Measurements from ENCODE around the gene PLEKHN1. TPM values are rescaled to one million over a fixed set of nuclear protein-coding genes. Genes with fewer than 3 reads are reported as not detected.

PLEKHN1 gene
- total and polyA plus RNA-seq, 2 donors from 2014 or later: 14.3 TPM; not detected in 1

- no peak for FAIRE-seq
- peak in 1 of 5 donors; percentile 76 for DNase-seq
These were observed 57.4 kb downstream of the PLEKHN1 start for GRCh38 chr1:1023700-1024099.

GRCh38 chr1:1024149-1024770 lies 58.0 kb downstream of the PLEKHN1 start:
- intact Hi-C loops (cut with DNase I): no loop called here
- no peaks in the 10 kb centered on the region for H3K36me3 ChIP-seq (ENCODE audit: control insufficient read depth in 2 of 3, insufficient read depth in 3 of 3, low read length in 3 of 3)
- no peak overlapping the region for H3K4me3 ChIP-seq (ENCODE audit: low read length in 3 of 3)
- H3K9me3 ChIP-seq (ENCODE audit: control insufficient read depth in 2 of 3, insufficient read depth in 1 of 3, low read length in 3 of 3): no peaks in the 10 kb centered on the region
- H3K27ac ChIP-seq (ENCODE audit: low read depth in 2 of 2, low read length in 2 of 2): peak overlapping the region; percentile 8 to 57
- DNase-seq (peak in 1 of 5 donors; percentile 64), FAIRE-seq (no peak)
- TF ChIP-seq CTCF (IDR thresholded peaks at IDR 0.05; ENCODE audit: borderline replicate concordance, extremely low read depth, insufficient read depth): no peak
- H3K9ac ChIP-seq (ENCODE audit: low read length in 3 of 3): no peak overlapping the region
- H3K4me1 ChIP-seq (ENCODE audit: control insufficient read depth in 2 of 3, insufficient read depth in 2 of 3, low read depth in 1 of 3, low read length in 3 of 3): peaks cover 0 to 34% (median 8%) of the 10 kb centered on the region in 3 donors
- H3K27me3 ChIP-seq (ENCODE audit: control insufficient read depth, insufficient read depth, low read length): no peaks in the 10 kb centered on the region

More at GRCh38 chr1:1023700-1024099, 57.4 kb downstream of the PLEKHN1 start:
- peaks cover 0 to 34% (median 8%) of the 10 kb centered on the region in 3 donors for H3K4me1 ChIP-seq (ENCODE audit: control insufficient read depth in 2 of 3, insufficient read depth in 2 of 3, low read depth in 1 of 3, low read length in 3 of 3)
- no peaks in the 10 kb centered on the region for H3K9me3 ChIP-seq (ENCODE audit: control insufficient read depth in 2 of 3, insufficient read depth in 1 of 3, low read length in 3 of 3)
- no peak overlapping the region for H3K4me3 ChIP-seq (ENCODE audit: low read length in 3 of 3)
- TF ChIP-seq CTCF (IDR thresholded peaks at IDR 0.05; ENCODE audit: borderline replicate concordance, extremely low read depth, insufficient read depth): no peak
- no peaks in the 10 kb centered on the region for H3K36me3 ChIP-seq (ENCODE audit: control insufficient read depth in 2 of 3, insufficient read depth in 3 of 3, low read length in 3 of 3)
- no peaks in the 10 kb centered on the region for H3K27me3 ChIP-seq (ENCODE audit: control insufficient read depth, insufficient read depth, low read length)
- intact Hi-C loops (cut with DNase I): no loop called here
- H3K27ac ChIP-seq (ENCODE audit: low read depth in 2 of 2, low read length in 2 of 2): no peak overlapping the region
- H3K9ac ChIP-seq (ENCODE audit: low read length in 3 of 3): no peak overlapping the region

- no peak overlapping the region for H3K9ac ChIP-seq (ENCODE audit: low read length in 3 of 3)
- no peak overlapping the region for H3K4me3 ChIP-seq (ENCODE audit: low read length in 3 of 3)
- intact Hi-C loops (cut with DNase I): no loop called here
- peak overlapping the region; percentile 37 to 57 for H3K27ac ChIP-seq (ENCODE audit: low read depth in 2 of 2, low read length in 2 of 2)
- no peak for TF ChIP-seq CTCF (IDR thresholded peaks at IDR 0.05; ENCODE audit: borderline replicate concordance, extremely low read depth, insufficient read depth)
- no peaks in the 10 kb centered on the region for H3K27me3 ChIP-seq (ENCODE audit: control insufficient read depth, insufficient read depth, low read length)
- FAIRE-seq (no peak), DNase-seq (peak; percentile 89 to 95 (median 93))
- no peaks in the 10 kb centered on the region for H3K36me3 ChIP-seq (ENCODE audit: control insufficient read depth in 2 of 3, insufficient read depth in 3 of 3, low read length in 3 of 3)
- peaks cover 0 to 34% (median 8%) of the 10 kb centered on the region in 3 donors for H3K4me1 ChIP-seq (ENCODE audit: control insufficient read depth in 2 of 3, insufficient read depth in 2 of 3, low read depth in 1 of 3, low read length in 3 of 3)
- no peaks in the 10 kb centered on the region for H3K9me3 ChIP-seq (ENCODE audit: control insufficient read depth in 2 of 3, insufficient read depth in 1 of 3, low read length in 3 of 3)
These were observed 58.8 kb downstream of the PLEKHN1 start for GRCh38 chr1:1024771-1025699.

Other genes starting within 250 kb of the PLEKHN1 start
- gene SAMD11, start 42.6 kb upstream of the PLEKHN1 start, total RNA-seq: 21.4 TPM
- 13.3 TPM for gene SAMD11, start 42.6 kb upstream of the PLEKHN1 start, polyA plus RNA-seq (ENCODE audit: insufficient read depth, low read depth, low replicate concordance)
- 65.5 TPM for gene NOC2L, start 7.2 kb upstream of the PLEKHN1 start, total RNA-seq
- 42.4 TPM for gene NOC2L, start 7.2 kb upstream of the PLEKHN1 start, polyA plus RNA-seq (ENCODE audit: insufficient read depth, low read depth, low replicate concordance)
- 11.5 TPM for gene KLHL17, start 5.9 kb upstream of the PLEKHN1 start, total RNA-seq
- 6.9 TPM for gene KLHL17, start 5.9 kb upstream of the PLEKHN1 start, polyA plus RNA-seq (ENCODE audit: insufficient read depth, low read depth, low replicate concordance)
- 0.25 TPM for gene PERM1, start 15.6 kb downstream of the PLEKHN1 start, total RNA-seq
- 0.86 TPM for gene PERM1, start 15.6 kb downstream of the PLEKHN1 start, polyA plus RNA-seq (ENCODE audit: insufficient read depth, low read depth, low replicate concordance)
- gene HES4, start 33.6 kb downstream of the PLEKHN1 start, total RNA-seq: 32.0 TPM
- 15.8 TPM for gene HES4, start 33.6 kb downstream of the PLEKHN1 start, polyA plus RNA-seq (ENCODE audit: insufficient read depth, low read depth, low replicate concordance)
- gene ISG15, start 47.0 kb downstream of the PLEKHN1 start, total RNA-seq: 23.9 TPM
- gene ISG15, start 47.0 kb downstream of the PLEKHN1 start, polyA plus RNA-seq (ENCODE audit: insufficient read depth, low read depth, low replicate concordance): 65.9 TPM
- 261 TPM for gene AGRN, start 53.6 kb downstream of the PLEKHN1 start, total RNA-seq
- 78.5 TPM for gene AGRN, start 53.6 kb downstream of the PLEKHN1 start, polyA plus RNA-seq (ENCODE audit: insufficient read depth, low read depth, low replicate concordance)
- 2.3 TPM for gene RNF223, start 107.8 kb downstream of the PLEKHN1 start, total RNA-seq
- gene RNF223, start 107.8 kb downstream of the PLEKHN1 start, polyA plus RNA-seq (ENCODE audit: insufficient read depth, low read depth, low replicate concordance): 0.28 TPM
- gene C1orf159, start 149.6 kb downstream of the PLEKHN1 start, total RNA-seq: 14.8 TPM
- gene C1orf159, start 149.6 kb downstream of the PLEKHN1 start, polyA plus RNA-seq (ENCODE audit: insufficient read depth, low read depth, low replicate concordance): 8.6 TPM
- gene TTLL10, start 207.4 kb downstream of the PLEKHN1 start, total RNA-seq: 1.5 TPM
- gene TTLL10, start 207.4 kb downstream of the PLEKHN1 start, polyA plus RNA-seq (ENCODE audit: insufficient read depth, low read depth, low replicate concordance): not detected
- 8.1 TPM for gene TNFRSF18, start 240.1 kb downstream of the PLEKHN1 start, total RNA-seq
- not detected for gene TNFRSF18, start 240.1 kb downstream of the PLEKHN1 start, polyA plus RNA-seq (ENCODE audit: insufficient read depth, low read depth, low replicate concordance)
- gene TNFRSF4, start 247.7 kb downstream of the PLEKHN1 start, total RNA-seq: 5.1 TPM
- gene TNFRSF4, start 247.7 kb downstream of the PLEKHN1 start, polyA plus RNA-seq (ENCODE audit: insufficient read depth, low read depth, low replicate concordance): 3.3 TPM

All from kidney (tissue), 14 donors.